Heart right ventricle (tissue), 16 donors: Measurements from ENCODE around the gene PLCH1. TPM values are rescaled to one million over a fixed set of nuclear protein-coding genes. Genes with fewer than 3 reads are reported as not detected.
A peak's percentile ranks its signal among the peaks of the same experiment; 100 is the strongest.

ENCODE experiments used
- ATAC-seq, 8 donors: fragments of 200-7000 bp; cut with Tn5 transposase; one replicate each; pipeline ENCODE4 v1.9.1; 2020; ENCODE audit warnings: mild to moderate bottlenecking in 8 of 8, moderate library complexity in 8 of 8, moderate number of reproducible peaks in 1 of 8
- DNase-seq, 2 donors: peaks; one replicate each; pipeline ENCODE4 v3.0.0-alpha.2; 2020
- H3K27ac ChIP-seq, 10 donors: fragments of 200-600 bp; sonication (generic) in 2 of 10; one replicate each; pipeline versions ENCODE4 v1.5.0 to v1.8.0; 2020 to 2022; ENCODE audit warnings: mild to moderate bottlenecking in 3 of 10
- H3K27me3 ChIP-seq, 7 donors: fragments of 200-600 bp; one replicate each; pipeline ENCODE4 v1.8.0; 2021 to 2022; ENCODE audit warnings: mild to moderate bottlenecking in 2 of 7
- H3K36me3 ChIP-seq, 9 donors: fragments of 200-600 bp; sonication (generic) in 1 of 9; one replicate each; pipeline versions ENCODE4 v1.5.0 to v1.8.0; 2020 to 2022; ENCODE audit warnings: mild to moderate bottlenecking in 2 of 9
- H3K4me1 ChIP-seq, 9 donors: fragments of 200-600 bp; sonication (generic) in 1 of 9; one replicate each; pipeline versions ENCODE4 v1.5.0 to v1.8.0; 2020 to 2022; ENCODE audit warnings: mild to moderate bottlenecking in 4 of 9
- H3K4me3 ChIP-seq, 10 donors: fragments of 200-600 bp; sonication (generic) in 2 of 10; one replicate each; pipeline versions ENCODE4 v1.5.0 to v1.8.0; 2020 to 2022; ENCODE audit warnings: mild to moderate bottlenecking in 7 of 10, moderate library complexity in 2 of 10
- H3K9me3 ChIP-seq, 11 donors: fragments of 200-600 bp in 10 of 11; sonication (generic) in 2 of 11; one replicate each; pipeline versions ENCODE4 v1.5.0 to v1.8.0; 2013 to 2022; ENCODE audit warnings: mild to moderate bottlenecking in 2 of 11, control low read depth in 1 of 11, moderate library complexity in 1 of 11
- CTCF ChIP-seq, 9 donors: fragments of 200-600 bp; sonication (generic) in 2 of 9; IDR thresholded peaks; one replicate each; pipeline versions ENCODE4 v1.5.0 to v1.8.0; 2021 to 2022; ENCODE audit warnings: antibody characterized with exemption in 9 of 9, mild to moderate bottlenecking in 5 of 9, moderate library complexity in 1 of 9
- WGBS, 2 donors: extraction: QIAGEN DNeasy Blood & Tissue Kit; methylation state at CpG; one replicate each; pipeline ENCODE4 v1.1.7; 2013; ENCODE audit warnings: inconsistent platforms in 1 of 2; 5-methylcytosine and 5-hydroxymethylcytosine counted together
- intact Hi-C, 10 donors: fragments of 100-400 bp; cut with DNase I; formaldehyde crosslinking; loops; one replicate each; pipeline versions ENCODE4 v1.11.1 to v1.14.2; 2022
- polyA plus RNA-seq, 2 donors: library from polyadenylated mRNA; stranded (reverse); fragments of 200-250 nt; gene quantifications; one replicate each; pipeline ENCODE4 v1.2.3, GENCODE V29; 2013
- total RNA-seq, 10 donors: library from RNA; stranded (reverse); fragmentation: NEBNext Ultra II Directional in 3 of 10; extraction: Animal tissue kit (Norgen Biotek cat#: 25700) in 3 of 10; gene quantifications; one replicate each; pipeline versions ENCODE4 v1.2.1 to v1.2.4, GENCODE V29; 2021 to 2023
- donor health status: Arrhythmogenic right ventricular cardiomyopathy.
- donor health status: ischemic (EF 13 %, LVEDD 7.1; RV severe dilation, severe dysfunction).
- donor health status: healthy with polysubstance abuse.
- donor health status: DM: no; HTN: yes; CAD: no.
- donor health status: DM: no; HTN: no; CAD: no.
- donor health status: ischemic (EF 25% LVEDD 6.9; RV normal size, moderate dysfunction).
- donor health status: ischemic (EF 25% LVEDD 5.7; RV mildly dilated, moderate dysfunction).
- donor health status: healthy.
- donor health status: DM: yes; HTN: yes; CAD: no.
- donor health status: Ischemic cardiomyopathy.
- donor health status: ischemic (EF 35%, LVEDD 5.7; RV mildly dilated, moderate dysfunction).
- donor health status: nonischemic (EF 11% LVEDD 7.7; RV severe dilation, severe dysfunction).
- donor health status: DM: yes; HTN: yes; CAD: no.
- donor health status: PGD.
- donor health status: ischemic (EF 29% LVEDD 5.4; RV normal size, mild dysfunction).
- donor health status: nonischemic (EF 23%, LVEDD 6.1; RV moderate dilation, normal function).

The PLCH1 gene
- total and polyA plus RNA-seq, 12 donors, result 0.13 to 2.1 (median 0.51) TPM

DNA sequence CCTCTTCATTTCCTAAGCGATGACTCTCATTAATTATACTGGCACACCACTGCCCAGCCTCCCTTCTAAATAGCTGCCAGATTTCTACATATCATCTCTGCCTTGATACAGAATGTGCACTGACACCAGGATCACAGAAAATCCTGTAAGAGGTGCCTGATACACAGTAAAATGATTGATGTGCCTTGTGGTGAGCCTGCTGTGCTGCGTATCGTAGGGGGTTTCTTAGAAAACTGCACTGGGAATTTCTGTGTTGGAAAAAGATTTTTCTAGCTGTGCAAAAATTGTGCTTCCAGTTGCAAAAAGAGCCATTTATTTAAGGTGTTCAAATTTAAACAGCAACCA, 3.0 kb upstream of the PLCH1 start:
- no peaks in the 10 kb centered on the region for H3K9me3 ChIP-seq
- H3K4me3 ChIP-seq, result no peak overlapping the region
- no peak for TF ChIP-seq CTCF (IDR thresholded peaks at IDR 0.05)
- H3K36me3 ChIP-seq, result no peaks in the 10 kb centered on the region
- H3K27me3 ChIP-seq, result peaks cover 0 to 52% (median 17%) of the 10 kb centered on the region in 7 donors
- ATAC-seq, result no peak
- intact Hi-C loops, result loop anchor here in 3 of 10 donors (10.0 kb wide), 3 partner anchors 107 to 127 kb away; partner anchors contain the start of genes GMPS (in 1 of the 3) and SLC33A1 (in 1 of the 3)
- DNase-seq, result no peak
- peaks cover 0 to 32% (median 15%) of the 10 kb centered on the region in 9 donors for H3K4me1 ChIP-seq
- WGBS, 2 donors, result 79 to 80% methylated on average over 3 of the region's 3 CpGs
- no peak overlapping the region for H3K27ac ChIP-seq

DNA sequence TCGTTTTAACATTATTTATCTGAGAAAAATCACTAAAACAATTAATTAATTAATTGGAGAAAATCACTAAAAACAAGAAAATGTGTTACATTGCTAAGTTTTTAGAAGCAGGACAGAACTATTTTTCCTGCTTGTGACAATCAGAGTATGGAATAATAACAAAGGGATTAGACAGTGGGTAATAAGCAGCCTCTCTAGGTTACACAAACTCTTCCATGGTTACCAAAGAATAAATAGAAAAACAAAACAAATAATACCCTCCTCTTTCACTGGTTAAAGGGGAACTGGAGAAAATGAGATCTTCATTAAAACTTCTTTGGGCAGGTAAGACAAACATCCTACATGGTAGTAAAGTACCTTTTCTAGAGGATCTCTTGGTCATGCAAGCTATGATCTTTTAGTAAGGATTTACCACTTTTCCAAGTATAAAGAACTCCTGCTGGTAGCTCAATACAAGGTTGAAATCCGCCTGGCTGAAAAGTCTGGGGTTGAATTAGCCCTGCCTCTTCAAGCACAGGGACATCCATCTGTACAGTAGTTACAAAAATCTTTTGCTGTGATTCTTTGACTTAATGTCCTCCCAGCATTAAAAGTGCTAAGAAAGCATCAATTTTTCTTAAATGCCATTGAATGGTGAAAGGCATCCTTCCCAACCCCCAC, 2.5 kb upstream of the PLCH1 start:
- ATAC-seq, result no peak
- intact Hi-C loops, result loop anchor here in 3 of 10 donors (10.0 kb wide), 3 partner anchors 107 to 127 kb away; partner anchors contain the start of genes GMPS (in 1 of the 3) and SLC33A1 (in 1 of the 3)
- no peak for TF ChIP-seq CTCF (IDR thresholded peaks at IDR 0.05)
- no peaks in the 10 kb centered on the region for H3K36me3 ChIP-seq
- no peaks in the 10 kb centered on the region for H3K9me3 ChIP-seq
- DNase-seq, result no peak
- no peak overlapping the region for H3K4me3 ChIP-seq
- peaks cover 0 to 32% (median 15%) of the 10 kb centered on the region in 9 donors for H3K4me1 ChIP-seq
- WGBS, 2 donors, result 62 to 69% methylated on average over 2 of the region's 2 CpGs
- H3K27me3 ChIP-seq, result peaks cover 0 to 57% (median 22%) of the 10 kb centered on the region in 7 donors
- H3K27ac ChIP-seq, result no peak overlapping the region

DNA sequence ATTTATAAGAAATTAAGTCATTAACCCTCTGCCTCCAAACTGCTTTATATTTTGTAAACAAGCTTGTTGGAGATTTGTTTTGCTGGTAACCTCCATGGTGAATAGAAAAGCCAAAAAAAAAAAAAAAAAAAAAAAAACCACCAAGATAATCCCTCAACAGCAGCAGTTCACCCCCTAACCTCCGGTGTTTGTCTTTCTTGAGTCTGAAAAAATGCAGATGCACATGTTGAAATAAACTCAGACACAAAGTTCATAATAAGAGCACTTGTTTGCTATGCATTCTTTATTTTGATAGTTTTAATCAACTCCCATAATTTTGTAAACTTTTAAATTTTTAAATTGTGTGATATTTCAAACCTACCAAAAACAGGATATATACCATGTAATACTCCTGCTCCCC, 1.8 kb upstream of the PLCH1 start:
- TF ChIP-seq CTCF (IDR thresholded peaks at IDR 0.05), result no peak
- no peak overlapping the region for H3K27ac ChIP-seq
- no peak overlapping the region for H3K4me3 ChIP-seq
- H3K36me3 ChIP-seq, result no peaks in the 10 kb centered on the region
- 79 to 83% methylated on average over 1 of the region's 1 CpG for WGBS, 2 donors
- intact Hi-C loops, result loop anchor here in 3 of 10 donors (10.0 kb wide), 3 partner anchors 108 to 128 kb away; partner anchors contain the start of genes GMPS (in 1 of the 3) and SLC33A1 (in 1 of the 3)
- H3K9me3 ChIP-seq, result no peaks in the 10 kb centered on the region
- DNase-seq (no peak), ATAC-seq (no peak)
- peaks cover 0 to 64% (median 26%) of the 10 kb centered on the region in 7 donors for H3K27me3 ChIP-seq
- peaks cover 0 to 32% (median 15%) of the 10 kb centered on the region in 9 donors for H3K4me1 ChIP-seq

GRCh38 chr3:155745795-155746550, 1.1 kb upstream of the PLCH1 start:
- Histone ChIP-seq H3K4me1 (peaks cover 0 to 32% (median 15%) of the 10 kb centered on the region in 9 donors), H3K27me3 (peaks cover 0 to 70% (median 32%) of the 10 kb centered on the region in 7 donors), H3K9me3 (no peaks in the 10 kb centered on the region), H3K36me3 (no peaks in the 10 kb centered on the region), H3K27ac (no peak overlapping the region), H3K4me3 (peak overlapping the region in 8 of 10 donors; percentile 60 to 75 (median 68))
- DNase-seq, result no peak
- peak in 5 of 8 donors; percentile 30 to 50 (median 43) for ATAC-seq
- TF ChIP-seq CTCF (IDR thresholded peaks at IDR 0.05), result no peak
- WGBS, 2 donors, result 18 to 23% methylated on average over 19 of the region's 19 CpGs
- intact Hi-C loops, result loop anchor here in 3 of 10 donors (10.0 kb wide), 3 partner anchors 109 to 129 kb away; partner anchors contain the start of genes GMPS (in 1 of the 3) and SLC33A1 (in 1 of the 3)
